ENCODE measurements around the gene EVA1B.
A peak's percentile ranks its signal among the peaks of the same experiment; 100 is the strongest.

EVA1B gene

DNA sequence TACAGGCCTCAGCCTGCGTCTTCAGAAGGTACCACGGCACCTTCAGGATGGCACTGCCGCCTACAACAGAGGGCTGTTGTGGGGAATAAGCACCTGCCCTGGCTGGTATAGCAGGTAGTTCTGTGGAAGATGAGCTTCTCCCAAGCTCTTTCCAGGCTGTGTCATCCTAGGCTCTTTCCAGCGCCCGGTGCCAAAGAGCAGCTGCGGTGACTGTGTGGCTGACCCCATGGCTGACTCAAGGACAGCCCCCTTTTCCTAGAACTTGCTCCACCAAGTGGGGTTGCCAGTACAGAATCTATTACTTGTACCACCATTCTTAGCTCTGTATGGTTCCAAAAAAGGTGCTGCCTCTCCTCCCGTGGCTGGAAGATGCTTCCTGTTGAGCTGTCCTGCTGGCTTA is 21.9 kb upstream of the EVA1B start:
- no peak for DNase-seq

DNA sequence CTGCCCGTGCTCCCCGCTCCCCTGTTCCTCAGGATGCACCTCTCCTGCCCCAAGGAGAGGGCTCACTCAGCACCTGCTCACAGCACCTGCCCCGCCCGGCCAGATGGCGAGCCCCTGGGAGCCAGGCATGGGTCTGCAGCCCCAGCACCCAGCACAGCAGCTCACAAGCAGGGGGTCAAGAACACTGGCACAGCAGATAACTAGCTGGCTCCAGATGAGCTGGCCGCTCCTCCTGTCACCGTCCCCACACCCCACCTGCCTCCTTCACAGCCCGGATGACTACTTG is 20.9 kb upstream of the EVA1B start:
- no peak for DNase-seq

DNA sequence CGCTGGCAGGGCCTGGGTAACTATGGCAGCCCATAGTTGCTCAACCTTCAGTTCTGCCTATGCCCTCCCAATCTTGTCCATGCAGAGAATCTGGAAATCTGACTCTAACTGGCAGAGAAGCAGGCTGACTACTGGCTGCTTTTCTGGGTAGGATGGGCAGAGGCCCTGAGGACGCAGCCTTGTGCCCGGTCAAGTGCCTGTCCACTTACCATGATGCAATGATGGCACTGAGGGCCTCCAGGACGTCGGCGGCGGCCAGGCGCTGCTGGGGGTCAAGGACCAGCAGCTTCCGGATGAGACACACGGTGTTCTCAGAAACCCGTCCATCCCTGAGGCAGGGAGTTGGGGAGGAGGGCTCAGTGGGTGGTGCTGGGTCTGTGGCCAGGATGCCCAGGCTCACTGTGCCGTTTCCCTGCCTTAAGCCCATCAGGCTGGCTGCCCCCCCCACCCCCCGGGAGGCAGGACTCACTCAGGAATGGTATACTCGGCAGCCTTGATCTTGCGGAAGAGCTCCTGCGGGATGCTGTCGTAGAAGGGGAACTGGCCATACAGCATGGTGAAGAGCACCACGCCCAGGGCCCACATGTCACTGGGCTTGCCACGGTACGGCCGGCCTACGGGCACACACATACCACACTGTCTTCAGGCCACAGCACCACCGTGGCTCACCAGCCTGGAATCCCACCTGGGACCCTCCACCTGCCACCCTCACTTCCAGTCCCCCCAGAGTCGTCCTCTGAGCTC is 20.4 kb upstream of the EVA1B start:
- no peak for DNase-seq

DNA sequence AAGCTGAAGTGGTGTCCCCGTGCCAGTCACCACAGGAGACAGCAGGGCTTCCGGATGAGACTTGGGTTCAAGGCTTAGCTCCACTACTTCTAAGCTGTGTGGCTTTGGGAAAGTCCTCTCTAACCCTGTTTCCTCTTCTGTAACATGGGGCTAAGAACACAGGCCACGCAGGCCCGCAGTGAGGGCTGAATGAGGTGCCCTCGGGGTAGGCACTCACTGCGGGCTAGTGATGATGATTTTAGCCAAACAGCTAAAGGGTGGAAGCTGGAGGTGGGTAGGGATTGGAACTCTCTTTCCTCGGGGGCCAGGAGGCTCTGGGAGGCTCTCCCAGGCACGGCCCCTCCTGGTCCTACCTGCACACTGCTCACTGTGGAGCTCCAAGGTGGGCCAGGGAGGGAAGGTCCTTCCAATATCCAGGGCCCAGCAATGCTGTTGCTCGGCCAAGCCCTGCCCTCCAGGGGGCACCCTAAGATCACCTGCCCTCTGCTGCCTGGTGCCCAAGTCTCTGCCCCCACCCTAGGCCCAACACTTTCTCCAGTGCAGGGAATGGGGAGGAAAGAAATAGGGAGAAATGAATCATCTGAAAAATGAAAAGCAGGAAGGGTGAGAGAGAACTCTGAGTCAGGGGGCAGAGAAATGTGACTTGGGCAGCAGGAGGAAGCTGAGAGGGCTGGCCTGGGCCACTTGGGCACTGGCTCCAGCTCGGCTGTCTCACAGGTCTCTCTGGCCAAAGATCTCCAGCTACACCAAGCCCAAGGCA is 19.2 kb upstream of the EVA1B start:
- DNase-seq: peak; percentile 64

DNA sequence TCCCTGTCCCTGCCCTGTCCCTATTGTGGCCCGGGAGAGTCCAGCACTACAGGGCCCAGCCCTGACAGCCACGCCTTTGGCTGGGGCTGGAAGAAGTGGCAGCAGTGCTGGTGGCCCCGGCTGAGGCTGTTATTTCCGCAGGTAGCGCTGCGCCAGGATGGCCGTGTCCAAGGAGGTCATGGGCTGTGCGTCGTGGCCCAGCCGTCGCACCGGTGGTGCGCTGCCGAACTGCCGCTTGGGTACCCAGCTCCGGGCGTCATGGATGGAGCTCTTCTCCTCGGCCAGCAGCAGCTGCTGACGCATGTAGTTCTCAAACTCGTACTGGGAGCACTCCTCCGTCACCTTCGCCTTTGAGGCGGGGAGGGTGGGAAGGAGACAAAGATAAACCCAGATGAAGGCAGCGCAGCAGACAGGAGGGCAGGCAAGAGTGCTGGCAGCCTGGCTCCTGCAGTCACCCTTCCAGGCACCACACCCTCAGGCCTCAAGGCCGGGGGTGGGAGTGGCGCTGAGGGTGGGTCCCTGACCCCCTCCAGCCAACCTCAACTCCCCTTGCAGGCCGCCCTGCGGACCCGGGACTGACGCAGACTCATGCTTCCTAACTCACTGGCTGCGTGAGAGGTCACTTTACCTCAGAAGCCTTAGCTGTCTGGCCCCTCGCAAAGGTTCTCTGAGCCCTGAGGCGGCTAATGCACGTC is 18.3 kb upstream of the EVA1B start:
- DNase-seq: no peak

DNA sequence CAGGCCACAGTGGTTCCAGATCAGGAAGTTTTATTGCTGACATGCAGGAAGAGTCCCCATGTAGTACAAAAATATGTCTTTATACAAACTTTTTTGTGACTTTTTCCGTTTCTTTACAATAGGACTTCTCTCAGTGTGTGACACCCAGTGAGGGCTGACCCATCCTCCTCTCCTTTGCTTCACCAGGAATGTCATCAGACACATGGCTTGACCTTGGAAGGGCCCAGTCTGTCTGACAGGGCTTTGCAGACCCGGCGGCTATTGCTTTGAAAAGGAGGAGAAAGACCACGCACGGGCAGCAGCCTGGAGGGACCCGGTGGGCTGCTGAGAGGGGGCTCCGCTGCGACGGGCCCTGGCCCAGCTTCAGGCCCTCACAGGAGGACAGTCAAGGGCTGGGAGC is 16.2 kb upstream of the EVA1B start:
- no peak for DNase-seq

DNA sequence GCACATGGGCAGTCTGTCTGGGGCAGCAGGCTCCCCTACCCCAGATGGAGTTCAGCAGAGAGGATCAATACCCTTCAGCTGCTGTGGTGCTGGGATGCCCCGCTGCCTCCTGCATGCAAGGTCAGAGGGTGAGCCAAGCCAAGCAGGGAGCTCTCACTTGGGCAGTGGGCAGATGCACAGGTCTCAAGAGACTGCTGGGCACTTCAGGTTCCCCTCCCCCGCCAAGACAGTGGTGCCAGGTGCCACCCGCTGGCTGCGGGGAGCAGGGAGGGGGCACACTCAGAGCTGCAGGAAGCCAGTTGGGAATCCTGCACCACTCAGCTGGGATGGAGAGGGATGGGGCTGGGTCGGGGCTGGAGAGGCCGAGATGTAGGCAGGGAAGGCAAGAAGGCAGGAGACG is 15.8 kb upstream of the EVA1B start:
- no peak for DNase-seq

DNA sequence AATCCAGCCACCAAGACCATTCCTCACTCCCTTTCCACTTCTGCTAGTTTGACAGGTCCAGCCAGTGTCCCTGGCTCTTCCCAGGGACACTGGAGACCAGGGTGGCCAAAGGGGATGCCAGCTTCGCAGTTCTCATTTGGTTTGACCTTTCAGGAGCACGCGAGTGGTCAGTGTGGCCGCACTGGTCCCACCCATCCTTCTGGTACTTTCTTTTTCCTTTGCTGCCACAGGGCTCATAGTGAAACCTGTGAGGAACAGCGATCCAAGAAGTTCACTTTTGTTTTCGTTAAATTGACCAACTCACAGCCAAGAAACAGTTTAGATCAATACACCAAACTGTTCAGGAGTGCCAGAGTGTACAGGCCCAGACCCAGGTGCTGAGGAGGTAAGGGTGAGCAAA is 14.4 kb upstream of the EVA1B start:
- no peak for DNase-seq

DNA sequence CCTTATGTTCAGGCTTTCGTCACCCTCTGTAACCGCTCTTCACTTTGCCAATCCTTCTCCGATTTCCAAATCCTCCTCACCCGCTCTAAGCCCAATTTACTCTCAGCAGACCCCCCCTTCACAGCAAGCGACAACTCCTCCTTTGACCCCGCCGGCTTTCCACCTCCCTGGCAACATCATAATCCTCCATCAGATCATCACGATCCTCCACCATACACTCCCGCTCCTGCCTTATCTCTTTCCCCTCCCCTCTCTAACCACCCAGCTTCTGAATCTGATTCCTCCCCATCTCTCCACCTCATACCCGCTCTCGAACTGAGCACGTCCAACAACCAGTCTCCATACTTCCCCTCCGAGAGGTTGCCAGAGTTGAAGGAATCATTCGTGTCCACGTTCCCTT is 7.5 kb upstream of the EVA1B start:
- no peak for DNase-seq

DNA sequence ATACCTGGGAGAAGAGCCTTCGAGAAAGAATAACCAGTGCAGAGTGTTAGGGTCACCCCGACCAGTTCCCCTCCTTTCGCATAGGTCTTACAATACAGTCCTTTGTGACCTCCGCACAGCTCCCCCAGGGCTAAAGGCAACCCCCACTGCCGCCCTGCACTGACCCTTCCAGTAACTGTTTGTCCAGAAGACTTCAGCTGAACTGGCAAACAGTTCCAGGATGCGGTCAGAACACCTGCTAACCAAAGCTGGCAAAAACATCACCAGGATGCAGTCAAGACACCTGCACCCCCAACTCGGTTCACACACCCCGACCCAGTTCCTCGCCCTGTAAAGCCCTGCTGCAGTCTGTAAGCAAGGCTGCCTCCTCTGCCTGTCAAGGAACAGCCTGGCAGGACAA is 6.4 kb upstream of the EVA1B start:
- no peak for DNase-seq

DNA sequence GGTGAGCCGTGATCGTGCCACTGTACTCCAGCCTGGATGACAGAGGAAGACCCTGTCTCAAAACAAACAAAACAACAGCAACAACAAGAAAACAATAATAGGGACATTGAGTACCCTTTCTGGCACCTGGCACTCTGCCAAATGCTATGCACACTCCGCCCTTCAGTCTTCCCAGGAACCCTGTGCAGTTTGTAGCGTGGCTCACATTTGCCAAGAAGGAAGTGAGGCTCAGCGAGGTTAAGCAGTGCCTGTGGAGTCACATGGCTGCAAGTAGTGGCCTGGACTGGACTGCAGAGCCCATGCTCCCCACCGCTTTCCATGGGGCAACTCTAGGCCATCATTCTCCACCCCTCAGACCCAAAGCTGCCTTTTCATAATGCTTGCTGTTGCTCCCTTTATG is 5.3 kb upstream of the EVA1B start:
- DNase-seq: no peak

DNA sequence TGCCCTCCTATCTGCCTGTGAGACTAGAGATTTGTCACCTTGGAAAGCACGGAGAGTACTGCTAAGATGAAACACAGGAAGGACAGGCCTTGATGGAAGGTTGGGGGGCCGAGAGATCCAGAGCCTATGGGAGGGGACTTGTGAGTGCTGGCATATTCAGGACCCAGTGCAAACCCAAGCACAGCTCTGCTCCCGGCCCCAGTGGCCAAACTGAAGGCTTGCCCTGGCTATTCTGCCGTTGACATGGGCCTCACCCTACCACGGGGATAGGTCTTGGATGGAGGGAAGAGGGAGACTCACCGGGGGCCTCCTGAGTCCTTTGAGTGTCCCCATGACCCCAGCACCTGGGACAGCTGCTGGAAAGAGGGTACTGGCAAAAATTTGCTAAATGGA is 4.6 kb upstream of the EVA1B start:
- DNase-seq: no peak

DNA sequence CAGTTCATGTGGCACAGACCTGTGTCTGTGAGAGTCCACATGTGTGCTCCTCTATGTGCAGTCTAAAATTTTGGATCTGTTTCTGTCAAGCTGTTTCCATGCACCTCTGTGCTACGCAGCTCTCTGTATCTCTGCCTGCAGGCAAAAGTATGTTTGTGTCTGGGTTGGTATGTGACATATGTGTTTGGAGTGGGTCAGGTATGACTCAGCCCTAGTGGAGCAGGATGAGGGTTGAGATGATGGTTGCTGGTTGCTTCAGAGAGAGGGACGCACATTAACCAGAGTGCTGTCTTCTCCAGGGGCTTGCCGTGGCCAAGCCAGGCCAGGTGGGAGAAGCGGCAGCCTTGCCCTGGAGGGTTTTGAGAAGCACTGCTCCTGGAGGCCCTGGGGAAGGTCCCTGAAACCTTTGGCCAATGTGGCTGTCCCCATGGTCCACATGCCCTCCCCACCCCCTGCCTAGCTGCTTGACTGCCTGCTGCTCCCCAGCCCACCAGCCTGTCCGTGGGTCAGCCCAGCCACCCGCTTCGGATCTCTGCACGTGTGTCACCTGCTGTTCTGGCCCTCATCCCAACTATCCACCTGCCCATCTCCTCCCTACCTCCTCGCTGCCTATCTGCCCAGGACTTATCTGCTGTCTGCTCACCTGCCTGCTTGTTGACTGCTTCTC is 4.1 kb upstream of the EVA1B start:
- no peak for DNase-seq

DNA sequence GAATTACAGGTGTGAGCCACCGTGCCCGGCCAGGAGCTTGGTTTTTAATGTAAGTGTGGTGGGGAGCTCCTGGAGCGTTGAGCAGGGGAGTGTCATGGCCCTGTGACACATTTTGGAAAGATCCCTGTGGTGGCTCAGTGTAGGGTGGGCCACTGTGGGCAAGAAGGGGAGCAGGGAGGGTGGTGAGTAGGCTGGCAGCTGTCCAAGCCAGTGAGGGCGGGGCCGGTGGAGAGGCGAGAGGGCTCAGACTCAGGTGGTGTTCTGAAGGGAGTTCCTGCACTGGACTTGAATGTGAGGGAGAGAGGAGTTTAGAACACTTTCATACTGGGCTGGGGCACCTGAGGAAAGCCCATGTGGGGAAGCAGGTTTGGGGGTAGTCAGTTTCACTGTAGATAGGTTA is 3.1 kb upstream of the EVA1B start:
- no peak for DNase-seq

DNA sequence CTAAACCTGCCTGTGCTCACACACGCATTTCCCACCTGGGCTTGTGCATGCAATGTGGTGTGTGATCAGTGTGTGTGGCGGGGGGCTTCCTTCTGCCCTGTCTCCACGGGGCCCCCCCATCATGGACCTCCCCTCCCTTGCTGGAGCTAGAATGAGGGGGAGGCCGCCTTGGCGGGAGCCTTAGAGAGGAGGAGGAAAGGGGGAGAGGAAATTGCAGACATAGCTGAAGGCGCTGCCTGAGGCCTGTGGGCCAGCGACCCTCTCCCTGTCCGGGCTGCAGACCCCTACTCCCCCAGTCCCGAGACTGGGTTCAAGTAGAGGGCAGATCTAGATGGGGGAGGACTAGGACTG is 883 bp upstream of the EVA1B start:
- no peak for DNase-seq

DNA sequence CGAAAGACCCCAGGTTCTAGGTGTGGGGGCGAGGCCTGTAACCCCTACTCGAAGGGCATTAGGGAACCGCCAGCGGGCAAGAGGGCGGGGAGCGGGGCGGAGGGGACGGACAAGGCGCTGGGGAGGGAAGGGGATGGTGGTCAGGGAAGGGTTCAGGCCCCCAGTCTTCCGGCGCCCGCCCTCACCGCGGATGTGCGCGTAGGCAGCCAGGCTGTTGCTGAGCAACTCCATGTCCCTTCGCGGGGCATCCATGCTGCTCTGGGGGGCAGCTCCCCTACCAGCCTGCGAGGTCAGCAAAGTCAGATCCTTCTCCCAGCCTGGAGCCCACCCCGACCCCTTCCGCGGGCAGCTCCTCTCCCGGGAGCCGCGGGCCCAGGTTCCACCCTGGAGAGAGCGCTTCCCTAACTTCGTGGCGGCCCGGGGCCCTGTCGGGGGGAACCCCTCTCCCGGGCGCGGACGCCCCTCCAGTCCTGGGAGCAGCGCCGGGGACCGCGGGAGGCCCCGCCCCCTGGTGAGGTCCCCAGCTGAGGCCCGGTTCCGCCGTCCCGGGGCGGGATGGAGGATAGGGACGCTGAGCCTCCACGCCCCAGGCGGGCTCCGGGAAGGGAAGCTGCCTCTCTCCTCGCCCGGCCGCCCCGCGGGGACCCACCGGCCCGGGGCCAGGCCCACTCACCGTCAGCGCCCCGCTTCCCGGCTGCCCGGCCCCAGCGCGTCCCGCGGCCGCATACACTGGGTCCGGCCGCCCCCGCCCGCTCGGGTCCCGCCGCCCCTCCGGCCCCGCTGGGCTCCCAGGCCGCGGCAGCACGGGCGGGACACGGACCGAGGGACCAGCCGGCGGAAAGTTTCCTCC is 434 bp downstream of the EVA1B start:
- DNase-seq: peak; percentile 60

DNA sequence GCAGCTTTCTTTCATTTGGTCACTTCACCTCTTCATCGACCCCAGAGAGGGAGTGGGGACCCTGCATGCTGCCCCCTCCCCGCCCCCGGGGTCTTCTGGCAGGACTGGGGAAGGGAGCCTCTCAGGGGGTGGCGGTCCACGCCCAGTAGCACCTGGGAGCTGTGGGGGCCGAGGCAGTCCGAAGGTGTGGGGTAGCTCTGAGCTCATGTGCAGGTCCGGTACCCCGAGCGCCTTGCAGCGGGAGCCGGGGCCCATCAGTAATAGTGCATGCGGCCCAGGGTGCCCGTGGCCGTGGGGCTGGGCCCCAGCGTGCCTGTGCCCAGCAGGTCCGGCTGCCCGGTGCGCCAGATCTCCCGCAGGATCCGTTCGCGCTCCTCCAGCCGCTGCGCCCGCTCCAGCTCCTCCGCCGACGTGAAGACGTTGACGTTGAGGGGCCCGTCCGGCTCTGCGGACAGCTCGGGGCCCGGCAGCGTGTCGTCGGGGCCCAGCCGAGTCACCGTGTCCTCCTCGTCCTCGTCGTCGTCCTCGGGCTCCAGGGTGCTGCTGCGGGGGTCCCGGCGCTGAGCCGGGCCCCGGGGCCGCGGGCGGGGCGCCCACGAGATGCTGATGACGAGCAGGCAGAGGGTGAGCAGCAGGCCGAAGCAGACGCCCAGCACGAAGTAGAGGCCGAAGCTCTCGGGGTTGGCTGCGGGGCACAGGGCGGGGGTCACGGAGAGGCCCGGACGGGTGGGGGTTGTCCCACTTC is 1.2 kb downstream of the EVA1B start:
- DNase-seq: no peak

DNA sequence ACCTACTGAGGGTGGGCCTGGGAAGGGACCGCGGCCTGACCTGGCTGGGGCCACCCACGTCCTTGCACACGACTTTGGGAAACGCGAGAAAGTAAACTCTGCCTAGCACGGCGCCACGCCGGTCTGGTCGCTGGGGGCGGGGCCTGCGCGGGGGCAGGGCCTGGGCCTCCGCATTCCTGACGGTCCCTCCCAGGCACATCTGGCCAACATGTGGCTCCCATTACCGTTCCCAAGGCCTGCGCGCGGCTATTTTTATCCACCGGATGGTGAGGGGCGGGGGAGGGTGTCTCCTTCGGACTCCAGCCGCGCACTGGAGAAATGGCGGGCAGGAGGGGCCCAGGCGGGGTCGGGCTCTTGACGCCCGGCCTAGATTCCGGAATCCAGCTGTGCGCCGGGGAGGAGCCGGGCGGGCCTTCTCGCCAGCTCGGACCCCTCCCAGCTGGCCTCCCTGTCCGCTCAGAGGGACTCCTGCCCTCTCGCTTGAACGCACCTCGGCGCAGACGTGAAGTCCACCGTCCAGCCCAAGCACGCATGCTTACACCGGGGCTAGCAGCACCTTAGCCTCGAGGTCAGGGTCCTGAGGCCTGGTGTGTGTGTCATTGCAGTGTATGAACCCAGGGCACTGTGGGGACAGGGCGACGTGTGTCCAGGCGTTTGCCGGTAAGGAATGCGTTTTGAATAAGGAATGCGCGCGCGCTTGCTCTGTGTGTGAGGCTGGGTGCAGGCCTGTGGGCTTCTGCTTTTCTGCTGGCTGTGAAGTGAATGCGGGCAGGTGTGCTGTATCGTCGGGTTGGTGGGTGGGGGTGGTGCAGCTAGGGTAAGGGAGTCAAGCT is 2.1 kb downstream of the EVA1B start:
- DNase-seq: peak; percentile 65

DNA sequence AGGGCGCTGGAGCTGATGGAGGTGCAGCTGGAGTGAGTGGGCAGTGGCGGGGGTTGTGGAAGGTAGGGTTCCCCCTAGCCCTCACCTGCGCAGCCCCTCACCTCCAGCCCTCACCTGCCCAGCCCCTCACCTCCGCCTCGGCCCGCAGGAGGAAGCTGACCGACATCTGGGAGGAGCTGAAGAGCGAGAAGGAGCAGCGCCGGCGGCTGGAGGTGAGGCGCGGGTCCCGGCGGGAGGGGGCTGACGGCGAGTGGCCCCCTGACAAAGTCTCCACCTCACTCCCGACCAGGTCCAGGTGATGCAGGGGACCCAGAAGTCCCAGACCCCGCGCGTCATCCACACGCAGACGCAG is 2.7 kb downstream of the EVA1B start:
- no peak for DNase-seq

DNA sequence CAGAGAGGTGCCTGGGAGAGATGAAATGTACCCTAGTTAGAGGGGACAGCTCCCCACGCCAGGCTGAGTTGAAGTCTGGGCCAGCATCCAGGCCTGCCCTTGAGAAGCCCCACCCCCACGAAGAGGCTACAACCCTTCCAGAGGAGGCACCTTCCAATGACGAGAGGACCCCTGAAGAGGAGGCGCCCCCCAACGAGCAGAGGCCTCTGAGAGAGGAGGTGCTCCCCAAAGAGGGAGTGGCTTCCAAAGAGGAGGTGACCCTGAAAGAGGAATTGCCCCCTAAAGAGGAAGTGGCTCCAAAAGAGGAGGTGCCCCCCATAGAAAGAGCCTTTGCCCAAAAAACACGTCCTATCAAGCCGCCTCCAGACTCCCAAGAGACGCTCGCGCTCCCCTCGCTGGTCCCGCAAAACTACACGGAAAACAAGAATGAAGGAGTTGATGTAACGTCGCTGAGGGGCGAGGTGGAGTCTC is 3.1 kb downstream of the EVA1B start:
- no peak for DNase-seq

DNA sequence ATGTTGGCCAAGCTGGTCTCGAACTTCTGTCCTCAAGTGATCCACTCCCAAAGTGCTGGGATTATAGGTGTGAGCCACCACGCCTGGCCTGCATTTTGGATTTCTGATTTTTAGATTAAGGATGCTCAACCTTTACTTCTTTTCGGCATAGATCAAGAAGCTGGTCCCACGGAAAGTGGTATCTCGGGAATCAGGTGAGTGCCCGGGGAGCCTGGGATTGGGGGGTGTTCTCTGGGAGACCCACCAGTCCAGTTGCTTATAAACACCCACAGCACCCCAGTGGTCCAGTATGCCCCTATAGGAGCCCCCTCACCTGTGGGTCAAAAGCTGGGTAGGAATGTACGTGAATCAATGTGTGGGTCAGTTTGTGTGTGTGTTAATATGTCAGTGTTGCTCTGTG is 14.0 kb downstream of the EVA1B start:
- no peak for DNase-seq

All from stimulated activated CD4-positive, alpha-beta T cell treated with anti-CD3 and anti-CD28 coated beads, Interleukin-15, amount 100 ng/mL, for 24 hours (primary cell).